SU-DHL-6 (cell line): ENCODE results near the gene SCTR.

ENCODE experiments used
- H2AFZ ChIP-seq: fragments of 200-600 bp; sonication (generic); 2 replicates; pipeline ENCODE4 v1.6.1; 2014; ENCODE audit warnings: low read depth, mild to moderate bottlenecking, moderate library complexity, mixed read lengths, antibody characterized with exemption, low read length; ENCODE audit not compliant: severe bottlenecking
- H3F3A ChIP-seq: fragments of 200-600 bp; shearing (Covaris generic); 2 replicates; pipeline ENCODE4 v1.6.0; 2016; ENCODE audit warnings: antibody characterized with exemption, mild to moderate bottlenecking; ENCODE audit not compliant: insufficient read depth
- H3K27ac ChIP-seq: fragments of 200-600 bp; sonication (generic); 2 replicates; pipeline ENCODE4 v1.5.1; 2016; ENCODE audit warnings: low read depth, mild to moderate bottlenecking, low read length, moderate library complexity, mixed read lengths
- H3K27me3 ChIP-seq: fragments of 200-600 bp; sonication (generic), shearing (Covaris generic); 2 replicates; pipeline ENCODE4 v1.6.0; 2014; ENCODE audit warnings: mild to moderate bottlenecking, low read length
- H3K36me3 ChIP-seq: fragments of 200-600 bp; sonication (generic); 2 replicates; pipeline ENCODE4 v1.6.1; 2014; ENCODE audit warnings: mild to moderate bottlenecking, low read length, mixed read lengths
- H3K4me2 ChIP-seq: fragments of 300-600, 200-600 bp; shearing (Covaris generic), sonication (generic); 2 replicates; pipeline ENCODE4 v1.6.0; 2014; ENCODE audit warnings: low read length, low read depth, mild to moderate bottlenecking; ENCODE audit not compliant: poor library complexity, severe bottlenecking
- H3K4me3 ChIP-seq: fragments of 200-600 bp; sonication (generic); 2 replicates; pipeline ENCODE4 v1.5.1; 2014; ENCODE audit warnings: antibody characterized with exemption, low read length, mild to moderate bottlenecking, mixed read lengths; ENCODE audit not compliant: insufficient read depth, poor library complexity, severe bottlenecking
- H3K79me2 ChIP-seq: fragments of 200-600 bp; sonication (generic); 2 replicates; pipeline ENCODE4 v1.6.1; 2014; ENCODE audit warnings: mild to moderate bottlenecking, low read length, moderate library complexity; ENCODE audit not compliant: insufficient read depth
- H3K9ac ChIP-seq: fragments of 200-600 bp; sonication (generic); 2 replicates; pipeline ENCODE4 v1.7.0; 2014; ENCODE audit warnings: mild to moderate bottlenecking, low read length
- H3K9me2 ChIP-seq: fragments of 200-600 bp; sonication (generic); replicated peaks from 2 replicates; pipeline ENCODE4 v1.6.1; 2014; ENCODE audit warnings: low read length; ENCODE audit not compliant: insufficient read depth
- H3K9me3 ChIP-seq: fragments of 200-600 bp; sonication (generic); 2 replicates; pipeline ENCODE4 v1.6.1; 2014; ENCODE audit warnings: low read length, mixed read lengths; ENCODE audit not compliant: insufficient read depth
- H4K20me1 ChIP-seq: fragments of 200-600 bp; sonication (generic); 2 replicates; pipeline ENCODE4 v1.6.1; 2014; ENCODE audit warnings: low read depth, mild to moderate bottlenecking, antibody characterized with exemption, low read length, moderate library complexity, mixed read lengths
- EZH2phosphoT487 ChIP-seq: fragments of 200-600 bp; sonication (generic), shearing (Covaris generic); conservative IDR thresholded peaks from 2 replicates; pipeline ENCODE4 v1.6.1; 2018; ENCODE audit warnings: mild to moderate bottlenecking, antibody characterized with exemption, low read length, moderate library complexity, mixed read lengths
- TF ChIP-seq, protein P1 (sequence below): fragments of 200-600 bp; sonication (generic); IDR thresholded peaks from one replicate; pipeline ENCODE4 v1.5.1; 2017; ENCODE audit warnings: antibody characterized with exemption, mild to moderate bottlenecking, low read length, moderate library complexity; ENCODE audit not compliant: insufficient read depth, poor library complexity, severe bottlenecking

Gene SCTR

DNA sequence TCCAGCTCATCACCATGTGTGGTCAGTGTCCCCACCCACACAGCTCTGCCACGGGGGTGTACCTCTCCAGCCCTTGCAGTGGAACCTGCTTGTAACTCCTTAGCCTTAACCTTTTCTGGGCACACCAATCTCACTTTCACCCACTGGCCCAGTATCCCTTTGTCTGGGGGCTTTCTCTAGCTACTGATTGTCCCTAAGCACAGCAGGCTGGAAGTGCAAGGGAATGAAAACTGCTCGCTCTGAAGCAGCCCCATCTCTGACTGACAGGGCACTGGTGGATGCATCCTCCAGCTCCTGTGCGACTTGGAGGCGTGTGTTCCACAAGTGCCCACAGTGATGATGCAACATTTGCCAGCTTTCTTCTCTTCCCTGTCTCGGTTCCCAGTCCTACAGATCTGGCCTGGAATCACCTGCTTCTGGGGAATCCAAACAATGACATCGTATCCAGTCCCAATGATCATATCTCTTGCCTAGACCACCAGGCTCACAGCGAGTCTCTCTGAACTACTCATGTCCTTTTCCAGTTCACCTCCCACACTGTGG is 33.6 kb downstream of the SCTR start:
- Histone ChIP-seq H3K27ac (no peak overlapping the region), H3K9ac (no peak overlapping the region), H3K4me3 (no peak overlapping the region), H3K9me2 (no peaks in the 10 kb centered on the region), H2AFZ (no peak overlapping the region), H3K9me3 (no peaks in the 10 kb centered on the region), H3F3A (no peaks in the 10 kb centered on the region), H3K79me2 (no peaks in the 10 kb centered on the region), H3K27me3 (no peaks in the 10 kb centered on the region), H4K20me1 (no peaks in the 10 kb centered on the region), H3K4me2 (no peak overlapping the region), H3K36me3 (no peaks in the 10 kb centered on the region)
- no peak for TF ChIP-seq EZH2phosphoT487
- TF ChIP-seq, protein P1, sequence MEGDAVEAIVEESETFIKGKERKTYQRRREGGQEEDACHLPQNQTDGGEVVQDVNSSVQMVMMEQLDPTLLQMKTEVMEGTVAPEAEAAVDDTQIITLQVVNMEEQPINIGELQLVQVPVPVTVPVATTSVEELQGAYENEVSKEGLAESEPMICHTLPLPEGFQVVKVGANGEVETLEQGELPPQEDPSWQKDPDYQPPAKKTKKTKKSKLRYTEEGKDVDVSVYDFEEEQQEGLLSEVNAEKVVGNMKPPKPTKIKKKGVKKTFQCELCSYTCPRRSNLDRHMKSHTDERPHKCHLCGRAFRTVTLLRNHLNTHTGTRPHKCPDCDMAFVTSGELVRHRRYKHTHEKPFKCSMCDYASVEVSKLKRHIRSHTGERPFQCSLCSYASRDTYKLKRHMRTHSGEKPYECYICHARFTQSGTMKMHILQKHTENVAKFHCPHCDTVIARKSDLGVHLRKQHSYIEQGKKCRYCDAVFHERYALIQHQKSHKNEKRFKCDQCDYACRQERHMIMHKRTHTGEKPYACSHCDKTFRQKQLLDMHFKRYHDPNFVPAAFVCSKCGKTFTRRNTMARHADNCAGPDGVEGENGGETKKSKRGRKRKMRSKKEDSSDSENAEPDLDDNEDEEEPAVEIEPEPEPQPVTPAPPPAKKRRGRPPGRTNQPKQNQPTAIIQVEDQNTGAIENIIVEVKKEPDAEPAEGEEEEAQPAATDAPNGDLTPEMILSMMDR, result no peak

DNA sequence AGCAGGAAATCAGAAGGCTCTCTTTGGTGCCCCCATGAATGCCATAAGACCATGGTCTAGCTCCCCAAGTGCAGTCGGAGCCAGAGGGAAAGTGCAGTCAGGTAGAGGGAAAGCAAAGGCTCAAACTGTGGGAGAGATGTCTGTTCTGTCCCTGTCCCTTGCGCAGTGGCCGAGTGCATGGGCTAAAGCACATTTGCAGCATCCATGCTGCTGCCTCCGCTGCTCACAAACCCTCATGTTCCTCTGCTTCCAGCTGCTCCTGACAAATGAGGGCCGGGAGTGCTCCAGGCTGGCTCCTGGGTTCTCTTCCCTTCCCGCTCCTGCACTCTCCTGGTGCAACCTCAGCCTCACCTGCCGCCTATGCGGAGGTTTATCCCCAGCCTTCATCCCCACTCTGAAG is 34.2 kb downstream of the SCTR start:
- no peaks in the 10 kb centered on the region for H3K9me2 ChIP-seq
- no peaks in the 10 kb centered on the region for H3K36me3 ChIP-seq
- H3K27ac ChIP-seq, result no peak overlapping the region
- no peaks in the 10 kb centered on the region for H3K9me3 ChIP-seq
- no peaks in the 10 kb centered on the region for H3K27me3 ChIP-seq
- no peak overlapping the region for H2AFZ ChIP-seq
- no peak overlapping the region for H3K4me3 ChIP-seq
- no peak overlapping the region for H3K9ac ChIP-seq
- TF ChIP-seq, protein P1, result no peak
- no peak for TF ChIP-seq EZH2phosphoT487
- H3K79me2 ChIP-seq, result no peaks in the 10 kb centered on the region
- no peaks in the 10 kb centered on the region for H3F3A ChIP-seq
- no peak overlapping the region for H3K4me2 ChIP-seq
- H4K20me1 ChIP-seq, result no peaks in the 10 kb centered on the region

DNA sequence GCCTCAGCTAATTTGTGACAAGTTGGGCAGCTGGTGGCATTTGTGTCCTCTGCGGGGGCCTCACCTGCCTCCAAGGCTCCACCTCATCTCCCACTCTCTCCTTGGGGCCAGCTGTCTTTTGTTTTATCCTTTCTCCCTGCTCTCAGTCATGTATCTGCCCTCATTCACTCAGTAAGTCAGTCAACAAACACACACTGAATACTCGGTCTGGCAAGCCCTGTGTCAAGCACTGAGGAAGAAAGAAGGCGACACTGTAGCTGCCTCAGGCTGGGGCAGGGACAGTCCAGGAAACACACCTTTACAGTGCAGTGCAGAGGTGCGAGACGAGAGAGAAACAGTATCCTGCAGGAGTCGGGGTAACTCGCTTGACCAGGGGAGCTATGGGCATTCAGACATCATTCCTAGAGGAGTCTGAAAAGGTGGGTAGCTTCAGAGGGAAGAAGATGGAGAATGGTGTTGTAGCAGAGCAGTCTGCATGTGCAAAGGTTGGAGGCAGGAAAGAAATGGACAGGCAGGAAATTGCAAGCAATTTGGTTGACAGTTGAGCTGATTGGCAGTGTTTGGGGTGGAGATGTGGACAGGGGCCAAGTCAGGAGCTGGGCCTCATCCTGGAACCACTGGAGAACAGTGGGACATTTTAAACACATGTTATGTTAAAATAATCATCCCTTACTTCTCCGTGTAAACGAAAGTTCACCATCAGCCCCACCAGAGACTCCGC is 34.9 kb downstream of the SCTR start:
- H3F3A ChIP-seq, result no peaks in the 10 kb centered on the region
- no peaks in the 10 kb centered on the region for H4K20me1 ChIP-seq
- no peaks in the 10 kb centered on the region for H3K79me2 ChIP-seq
- no peak overlapping the region for H3K27ac ChIP-seq
- no peaks in the 10 kb centered on the region for H3K9me2 ChIP-seq
- H3K36me3 ChIP-seq, result no peaks in the 10 kb centered on the region
- no peak overlapping the region for H2AFZ ChIP-seq
- TF ChIP-seq, protein P1, result no peak
- no peak for TF ChIP-seq EZH2phosphoT487
- H3K4me3 ChIP-seq, result no peak overlapping the region
- no peaks in the 10 kb centered on the region for H3K27me3 ChIP-seq
- no peak overlapping the region for H3K9ac ChIP-seq
- H3K9me3 ChIP-seq, result no peaks in the 10 kb centered on the region
- H3K4me2 ChIP-seq, result no peak overlapping the region
